ENCODE results near the gene RRAS2. TPM values are rescaled to one million over a fixed set of nuclear protein-coding genes. Genes with fewer than 3 reads are reported as not detected.
A peak's percentile ranks its signal among the peaks of the same experiment; 100 is the strongest.

Gene RRAS2
- total and polyA plus RNA-seq, 9 of the 15 experiments (the other 6 are each of a cell fraction or from before 2014, with no cell fraction given) = 9.4 to 47.5 (median 37.6) TPM

GRCh38 chr11:14248580-14248981 lies 110.4 kb downstream of the RRAS2 start:
- TF ChIP-seq MEIS2 (IDR thresholded peaks at IDR 0.05; ENCODE audit: partially characterized antibody) = peak; percentile 12
- TF ChIP-seq ZNF696 (CRISPR knock-in tag; conservative IDR thresholded peaks at IDR 0.05) = no peak
- ChIA-PET CTCF (ENCODE audit: low intra/inter-chr PET ratio) (interaction anchor here (0.8 to 2.5 kb wide), 3 partner anchors 293 to 1917 kb away, joined by 4 to 16 read pairs (median 14); no protein-coding TSS in a partner anchor), POLR2A (no interaction called here)
- FAIRE-seq (no peak), ATAC-seq (no peak), DNase-seq (ENCODE audit: extremely low read depth in 1 of 4, low spot score in 3 of 4) (no peak)
- Histone ChIP-seq H3K27me3 (ENCODE audit: control insufficient read depth in 2 of 2, insufficient read depth in 2 of 2, low read length in 2 of 2) (peaks cover 6 to 52% of the 10 kb centered on the region in 2 experiments; a peak in 3 of 5 replicates), H3K4me1 (replicated peaks in 1 of 2; ENCODE audit: control insufficient read depth in 2 of 2, insufficient read depth in 2 of 2, low read length in 2 of 2) (no peaks in the 10 kb centered on the region), H3K9me1 (ENCODE audit: control insufficient read depth, insufficient read depth, low read length) (no peaks in the 10 kb centered on the region), H3K9ac (ENCODE audit: insufficient read depth in 1 of 2, low read depth in 2 of 2, low read length in 2 of 2) (no peak overlapping the region), H3K79me2 (ENCODE audit: control insufficient read depth, insufficient read depth, low read length) (no peaks in the 10 kb centered on the region), H3K4me2 (ENCODE audit: insufficient read depth, low read length) (no peak overlapping the region), H3K4me3 (no peak overlapping the region), H3K9me3 (replicated peaks; ENCODE audit: control insufficient read depth, insufficient read depth, low read depth, low read length) (no peaks in the 10 kb centered on the region), H3K27ac (ENCODE audit: extremely low read depth, low read depth, low read length) (no peak overlapping the region), H3K36me3 (ENCODE audit: control insufficient read depth, insufficient read depth, low read length) (no peaks in the 10 kb centered on the region), H4K20me1 (replicated peaks; ENCODE audit: control insufficient read depth, insufficient read depth, low read length) (no peaks in the 10 kb centered on the region; the same call in 1 of the 2 replicates), H2AFZ (ENCODE audit: low read depth, low read length) (no peak overlapping the region)
- intact Hi-C loops (cut with micrococcal nuclease) = no loop called here
- in situ Hi-C loops (cut with MboI) = loop anchor here (5.0 to 10.0 kb wide), 2 partner anchors 294 to 476 kb away; no protein-coding TSS in a partner anchor
- no TSS peak for BruUV-seq (replicated peaks)
- WGBS (ENCODE audit: insufficient coverage, low coverage, missing lambda C conversion rate) = 4% methylated on average over 5 of the region's 5 CpGs

- no peak for DNase-seq (ENCODE audit: extremely low read depth in 1 of 4, low spot score in 3 of 4)
- Histone ChIP-seq H3K79me2 (ENCODE audit: control insufficient read depth, insufficient read depth, low read length) (no peaks in the 10 kb centered on the region), H3K9me1 (ENCODE audit: control insufficient read depth, insufficient read depth, low read length) (no peaks in the 10 kb centered on the region), H3K4me2 (ENCODE audit: insufficient read depth, low read length) (no peak overlapping the region), H3K9ac (ENCODE audit: insufficient read depth in 1 of 2, low read depth in 2 of 2, low read length in 2 of 2) (no peak overlapping the region), H3K9me3 (replicated peaks; ENCODE audit: control insufficient read depth, insufficient read depth, low read depth, low read length) (no peaks in the 10 kb centered on the region), H4K20me1 (replicated peaks; ENCODE audit: control insufficient read depth, insufficient read depth, low read length) (no peaks in the 10 kb centered on the region; the same call in none of the 2 replicates), H3K4me3 (no peak overlapping the region), H3K27ac (ENCODE audit: extremely low read depth, low read depth, low read length) (no peak overlapping the region), H3K4me1 (replicated peaks in 1 of 2; ENCODE audit: control insufficient read depth in 2 of 2, insufficient read depth in 2 of 2, low read length in 2 of 2) (no peaks in the 10 kb centered on the region), H2AFZ (ENCODE audit: low read depth, low read length) (no peak overlapping the region), H3K36me3 (ENCODE audit: control insufficient read depth, insufficient read depth, low read length) (no peaks in the 10 kb centered on the region), H3K27me3 (ENCODE audit: control insufficient read depth in 2 of 2, insufficient read depth in 2 of 2, low read length in 2 of 2) (peaks cover 0 to 41% of the 10 kb centered on the region in 2 experiments; a peak in 2 of 5 replicates)
- 0% methylated on average over 2 of the region's 2 CpGs for WGBS (ENCODE audit: insufficient coverage, low coverage, missing lambda C conversion rate)
- no peak for TF ChIP-seq MLLT1 (IDR thresholded peaks at IDR 0.05)
- no peak for TF ChIP-seq SPI1 (IDR thresholded peaks at IDR 0.05; ENCODE audit: borderline replicate concordance, low read depth, low read length)
- no peak for TF ChIP-seq HNRNPL (IDR thresholded peaks at IDR 0.05; ENCODE audit: low read depth, low read length)
- TF ChIP-seq CBFB (CRISPR knock-in tag; IDR thresholded peaks at IDR 0.05) = no peak
- no peak for TF ChIP-seq MCM5 (IDR thresholded peaks at IDR 0.05; ENCODE audit: low read depth)
- TF ChIP-seq SMARCA4 (IDR thresholded peaks at IDR 0.05) = no peak
- TF ChIP-seq IRF1 (CRISPR knock-in tag; IDR thresholded peaks at IDR 0.05; ENCODE audit: borderline replicate concordance) = no peak
- no peak for TF ChIP-seq GTF2E2 (tag; IDR thresholded peaks at IDR 0.05)
- no peak for TF ChIP-seq MTF1 (CRISPR knock-in tag; IDR thresholded peaks at IDR 0.05; ENCODE audit: borderline replicate concordance)
- no peak for TF ChIP-seq ZNF551 (CRISPR knock-in tag; IDR thresholded peaks at IDR 0.05)
- POLR2A ChIA-PET = interaction anchor here (0.7 kb wide), 1 partner anchor 9 kb away, joined by 3 read pairs; no protein-coding TSS in a partner anchor
- in situ Hi-C loops (cut with MboI) (loop anchor here (5.0 to 10.0 kb wide), 2 partner anchors 291 to 473 kb away; no protein-coding TSS in a partner anchor), intact Hi-C loops (cut with micrococcal nuclease) (no loop called here)
- FAIRE-seq = no peak
- BruUV-seq (replicated peaks) = no TSS peak
- ATAC-seq = no peak
- CTCF ChIA-PET (ENCODE audit: low intra/inter-chr PET ratio) = no interaction called here
Observed at GRCh38 chr11:14245444-14245843, 113.5 kb downstream of the RRAS2 start.
